ENCODE data around the gene MTCL1.

MTCL1 gene

GRCh38 chr18:8799596-8800441, 94.5 kb downstream of the MTCL1 start:
- no peak overlapping the region for H3K9ac ChIP-seq (ENCODE audit: low read depth, low read length, poor library complexity)
- H3K18ac ChIP-seq (ENCODE audit: low read length): peak overlapping the region; percentile 38
- no peak overlapping the region for H3K4me3 ChIP-seq (ENCODE audit: low read length in 2 of 2)
- no peak overlapping the region for H3K4ac ChIP-seq (ENCODE audit: low read length)
- no peaks in the 10 kb centered on the region for H3K27me3 ChIP-seq (ENCODE audit: control insufficient read depth in 3 of 3, insufficient read depth in 3 of 3, low read depth in 1 of 3, low read length in 3 of 3)
- no peak overlapping the region for H2AFZ ChIP-seq (ENCODE audit: low read length)
- no peak overlapping the region for H2BK12ac ChIP-seq (ENCODE audit: low read length)
- peak overlapping the region; percentile 66 for H3K27ac ChIP-seq (replicated peaks; ENCODE audit: low read length)
- H2BK15ac ChIP-seq (ENCODE audit: low read length): no peak overlapping the region
- no peak overlapping the region for H2BK120ac ChIP-seq (ENCODE audit: low read depth, low read length)
- H3K4me2 ChIP-seq (ENCODE audit: insufficient read depth, low read length, poor library complexity, severe bottlenecking): no peak overlapping the region
- H3K79me1 ChIP-seq (ENCODE audit: low read depth, low read length): peaks cover 4% of the 10 kb centered on the region
- H4K91ac ChIP-seq (ENCODE audit: low read depth, low read length, poor library complexity): no peak overlapping the region
- H3K9me3 ChIP-seq (replicated peaks in 1 of 2; ENCODE audit: control insufficient read depth in 2 of 2, insufficient read depth in 1 of 2, low read depth in 1 of 2, low read length in 2 of 2): no peaks in the 10 kb centered on the region
- H3K4me1 ChIP-seq (ENCODE audit: control insufficient read depth in 2 of 2, insufficient read depth in 1 of 2, low read depth in 1 of 2, low read length in 2 of 2): peaks cover 26 to 33% of the 10 kb centered on the region in 2 donors
- no peak overlapping the region for H3K14ac ChIP-seq (ENCODE audit: low read length)
- H4K8ac ChIP-seq (ENCODE audit: low read depth, low read length): no peak overlapping the region
- H3K36me3 ChIP-seq (replicated peaks in 1 of 2; ENCODE audit: control insufficient read depth in 2 of 2, insufficient read depth in 2 of 2, low read length in 2 of 2): peaks cover 0 to 23% of the 10 kb centered on the region in 2 donors
- H2BK5ac ChIP-seq (ENCODE audit: low read length): peak overlapping the region; percentile 2
- H3K23ac ChIP-seq (ENCODE audit: low read depth, low read length, poor library complexity): no peak overlapping the region
- no CpG with 5 or more reads among the region's 29 CpGs for WGBS, 2 donors (ENCODE audit: extremely low coverage in 2 of 2, insufficient read length in 2 of 2, insufficient replicate concordance in 1 of 2)
- no peak for DNase-seq (ENCODE audit: low spot score)
- no peak overlapping the region for H2AK5ac ChIP-seq (ENCODE audit: low read depth, low read length)

DNA sequence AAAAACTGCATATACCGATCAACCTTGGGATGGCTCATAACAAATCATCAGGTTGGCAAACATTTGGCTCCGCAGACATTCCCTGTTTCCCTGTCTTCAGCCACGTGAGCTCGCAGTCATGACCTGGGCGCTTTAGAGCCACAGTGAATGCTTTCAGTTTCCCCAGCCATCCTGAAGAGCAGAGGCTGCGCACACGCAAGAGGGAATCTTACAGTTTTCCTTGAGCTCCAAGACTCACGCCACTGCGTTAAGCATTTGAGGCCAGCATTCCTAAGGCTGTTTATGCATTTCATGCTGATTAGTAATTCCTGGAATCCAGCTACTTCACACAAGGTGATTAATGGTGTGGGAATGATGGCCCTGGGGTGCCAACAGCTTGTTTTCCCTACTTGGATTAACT, 95.1 kb downstream of the MTCL1 start:
- H2AFZ ChIP-seq (ENCODE audit: low read length): no peak overlapping the region
- H3K9ac ChIP-seq (ENCODE audit: low read depth, low read length, poor library complexity): no peak overlapping the region
- H3K4ac ChIP-seq (ENCODE audit: low read length): no peak overlapping the region
- no peak overlapping the region for H2BK15ac ChIP-seq (ENCODE audit: low read length)
- no peaks in the 10 kb centered on the region for H3K27me3 ChIP-seq (ENCODE audit: control insufficient read depth in 3 of 3, insufficient read depth in 3 of 3, low read depth in 1 of 3, low read length in 3 of 3)
- H4K91ac ChIP-seq (ENCODE audit: low read depth, low read length, poor library complexity): no peak overlapping the region
- H2BK120ac ChIP-seq (ENCODE audit: low read depth, low read length): no peak overlapping the region
- H3K79me1 ChIP-seq (ENCODE audit: low read depth, low read length): peaks cover 4% of the 10 kb centered on the region
- no peak overlapping the region for H4K8ac ChIP-seq (ENCODE audit: low read depth, low read length)
- H3K14ac ChIP-seq (ENCODE audit: low read length): no peak overlapping the region
- no peak overlapping the region for H2AK5ac ChIP-seq (ENCODE audit: low read depth, low read length)
- no CpG with 5 or more reads among the region's 9 CpGs for WGBS, 2 donors (ENCODE audit: extremely low coverage in 2 of 2, insufficient read length in 2 of 2, insufficient replicate concordance in 1 of 2)
- H3K36me3 ChIP-seq (replicated peaks in 1 of 2; ENCODE audit: control insufficient read depth in 2 of 2, insufficient read depth in 2 of 2, low read length in 2 of 2): peaks cover 0 to 23% of the 10 kb centered on the region in 2 donors
- H3K4me2 ChIP-seq (ENCODE audit: insufficient read depth, low read length, poor library complexity, severe bottlenecking): no peak overlapping the region
- no peak for DNase-seq (ENCODE audit: low spot score)
- no peaks in the 10 kb centered on the region for H3K9me3 ChIP-seq (replicated peaks in 1 of 2; ENCODE audit: control insufficient read depth in 2 of 2, insufficient read depth in 1 of 2, low read depth in 1 of 2, low read length in 2 of 2)
- H3K18ac ChIP-seq (ENCODE audit: low read length): no peak overlapping the region
- H2BK12ac ChIP-seq (ENCODE audit: low read length): no peak overlapping the region
- H3K4me1 ChIP-seq (ENCODE audit: control insufficient read depth in 2 of 2, insufficient read depth in 1 of 2, low read depth in 1 of 2, low read length in 2 of 2): peaks cover 26 to 30% of the 10 kb centered on the region in 2 donors
- no peak overlapping the region for H3K23ac ChIP-seq (ENCODE audit: low read depth, low read length, poor library complexity)
- no peak overlapping the region for H3K4me3 ChIP-seq (ENCODE audit: low read length in 2 of 2)
- H2BK5ac ChIP-seq (ENCODE audit: low read length): no peak overlapping the region
- peak overlapping the region; percentile 66 for H3K27ac ChIP-seq (replicated peaks; ENCODE audit: low read length)

- Histone ChIP-seq H2BK5ac (ENCODE audit: low read length) (no peak overlapping the region), H3K36me3 (replicated peaks in 1 of 2; ENCODE audit: control insufficient read depth in 2 of 2, insufficient read depth in 2 of 2, low read length in 2 of 2) (peaks cover 0 to 23% of the 10 kb centered on the region in 2 donors), H2AK5ac (ENCODE audit: low read depth, low read length) (no peak overlapping the region), H4K91ac (ENCODE audit: low read depth, low read length, poor library complexity) (no peak overlapping the region), H3K14ac (ENCODE audit: low read length) (peak overlapping the region; percentile 78), H3K23ac (ENCODE audit: low read depth, low read length, poor library complexity) (no peak overlapping the region), H3K9me3 (replicated peaks in 1 of 2; ENCODE audit: control insufficient read depth in 2 of 2, insufficient read depth in 1 of 2, low read depth in 1 of 2, low read length in 2 of 2) (no peaks in the 10 kb centered on the region), H3K27ac (replicated peaks; ENCODE audit: low read length) (peak overlapping the region; percentile 71), H4K8ac (ENCODE audit: low read depth, low read length) (no peak overlapping the region), H2BK12ac (ENCODE audit: low read length) (no peak overlapping the region), H2AFZ (ENCODE audit: low read length) (no peak overlapping the region), H2BK15ac (ENCODE audit: low read length) (no peak overlapping the region), H3K4me1 (ENCODE audit: control insufficient read depth in 2 of 2, insufficient read depth in 1 of 2, low read depth in 1 of 2, low read length in 2 of 2) (peaks cover 26 to 29% of the 10 kb centered on the region in 2 donors), H3K79me1 (ENCODE audit: low read depth, low read length) (peaks cover 4% of the 10 kb centered on the region), H3K18ac (ENCODE audit: low read length) (peak overlapping the region; percentile 67), H3K4ac (ENCODE audit: low read length) (no peak overlapping the region), H3K27me3 (ENCODE audit: control insufficient read depth in 3 of 3, insufficient read depth in 3 of 3, low read depth in 1 of 3, low read length in 3 of 3) (no peaks in the 10 kb centered on the region), H3K9ac (ENCODE audit: low read depth, low read length, poor library complexity) (no peak overlapping the region), H2BK120ac (ENCODE audit: low read depth, low read length) (no peak overlapping the region), H3K4me2 (ENCODE audit: insufficient read depth, low read length, poor library complexity, severe bottlenecking) (no peak overlapping the region), H3K4me3 (ENCODE audit: low read length in 2 of 2) (no peak overlapping the region)
- DNase-seq (ENCODE audit: low spot score): no peak
- no CpG with 5 or more reads among the region's 4 CpGs for WGBS, 2 donors (ENCODE audit: extremely low coverage in 2 of 2, insufficient read length in 2 of 2, insufficient replicate concordance in 1 of 2)
Observed at GRCh38 chr18:8800876-8801262, 95.5 kb downstream of the MTCL1 start.

DNA sequence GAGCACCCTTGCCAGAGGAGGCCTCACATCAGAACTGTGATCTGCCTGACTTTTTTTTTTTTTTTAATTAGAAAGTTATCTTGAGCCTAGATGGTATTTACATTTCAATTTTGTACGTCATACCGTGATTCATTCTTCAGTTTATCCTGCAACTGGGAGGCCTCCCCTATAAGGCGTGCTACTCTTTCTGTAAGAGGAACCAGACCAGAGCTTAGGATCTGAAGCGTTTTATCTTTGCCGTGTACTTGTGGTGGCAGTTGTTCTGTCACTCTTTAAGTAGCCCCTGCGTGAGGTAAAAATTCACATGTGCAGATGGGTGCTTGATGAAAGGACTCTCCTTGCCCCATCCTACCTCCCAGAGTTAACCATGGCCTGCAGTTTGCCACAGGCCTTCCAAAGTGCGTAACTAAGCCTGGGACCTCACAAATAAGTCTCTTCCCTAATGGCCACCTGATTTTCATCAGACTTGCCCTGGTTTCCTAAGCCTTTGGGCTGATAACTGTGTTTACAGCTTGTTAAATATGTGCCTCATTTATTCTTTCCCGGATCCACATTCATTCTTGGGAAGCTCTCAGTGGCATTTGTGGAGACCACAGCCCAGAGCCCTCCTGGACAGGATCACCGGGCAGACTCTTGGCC, 96.0 kb downstream of the MTCL1 start:
- no peak overlapping the region for H3K23ac ChIP-seq (ENCODE audit: low read depth, low read length, poor library complexity)
- no peak for DNase-seq (ENCODE audit: low spot score)
- WGBS, 2 donors (ENCODE audit: extremely low coverage in 2 of 2, insufficient read length in 2 of 2, insufficient replicate concordance in 1 of 2): no CpG with 5 or more reads among the region's 9 CpGs

More for the DNA sequence above, 96.0 kb downstream of the MTCL1 start:
- Histone ChIP-seq H4K8ac (ENCODE audit: low read depth, low read length) (no peak overlapping the region), H3K36me3 (replicated peaks in 1 of 2; ENCODE audit: control insufficient read depth in 2 of 2, insufficient read depth in 2 of 2, low read length in 2 of 2) (peaks cover 0 to 23% of the 10 kb centered on the region in 2 donors), H2BK120ac (ENCODE audit: low read depth, low read length) (no peak overlapping the region), H3K14ac (ENCODE audit: low read length) (no peak overlapping the region), H3K27me3 (ENCODE audit: control insufficient read depth in 3 of 3, insufficient read depth in 3 of 3, low read depth in 1 of 3, low read length in 3 of 3) (no peaks in the 10 kb centered on the region), H4K91ac (ENCODE audit: low read depth, low read length, poor library complexity) (no peak overlapping the region), H2BK15ac (ENCODE audit: low read length) (no peak overlapping the region), H3K4ac (ENCODE audit: low read length) (no peak overlapping the region), H2AFZ (ENCODE audit: low read length) (no peak overlapping the region), H3K4me1 (ENCODE audit: control insufficient read depth in 2 of 2, insufficient read depth in 1 of 2, low read depth in 1 of 2, low read length in 2 of 2) (peaks cover 25 to 26% of the 10 kb centered on the region in 2 donors), H3K18ac (ENCODE audit: low read length) (no peak overlapping the region), H2BK5ac (ENCODE audit: low read length) (no peak overlapping the region), H3K9me3 (replicated peaks in 1 of 2; ENCODE audit: control insufficient read depth in 2 of 2, insufficient read depth in 1 of 2, low read depth in 1 of 2, low read length in 2 of 2) (no peaks in the 10 kb centered on the region), H3K79me1 (ENCODE audit: low read depth, low read length) (peaks cover 4% of the 10 kb centered on the region), H3K9ac (ENCODE audit: low read depth, low read length, poor library complexity) (no peak overlapping the region), H3K4me2 (ENCODE audit: insufficient read depth, low read length, poor library complexity, severe bottlenecking) (no peak overlapping the region), H3K27ac (replicated peaks; ENCODE audit: low read length) (peak overlapping the region; percentile 71), H3K4me3 (ENCODE audit: low read length in 2 of 2) (no peak overlapping the region), H2AK5ac (ENCODE audit: low read depth, low read length) (no peak overlapping the region), H2BK12ac (ENCODE audit: low read length) (no peak overlapping the region)

All from neuronal stem cell (in vitro differentiated cells).